Activated CD8-positive, alpha-beta memory T cell treated with anti-CD3 and anti-CD28 coated beads, Interleukin-2, amount 10 ng/mL, durations not matched to agents 7 days and 5 days (primary cell): Measurements from ENCODE around the gene SERPIND1. TPM values are rescaled to one million over a fixed set of nuclear protein-coding genes. Genes with fewer than 3 reads are reported as not detected.

Experiments
- ATAC-seq: fragments of 150-1000 bp; cut with Tn5 transposase; one replicate; pipeline ENCODE4 v1.10.0; 2021; ENCODE audit warnings: moderate library complexity
- CTCF ChIA-PET: fragments of 350-600 bp; sonication (Branson Sonifier 250); formaldehyde crosslinking; loops from one replicate; lab custom pipeline; 2021; ENCODE audit warnings: antibody characterized with exemption; lab: Charles Lee
- DNase-seq: peaks from one replicate; pipeline ENCODE4 v3.0.0-alpha.2; 2020
- H3K27ac Mint-ChIP-seq: one replicate; pipeline ENCODE4 v1.8.0; 2021; ENCODE audit warnings: mild to moderate bottlenecking, mixed read lengths
- H3K27me3 Mint-ChIP-seq: one replicate; pipeline ENCODE4 v1.8.0; 2021; ENCODE audit warnings: mixed read lengths
- H3K36me3 Mint-ChIP-seq: one replicate; pipeline ENCODE4 v1.8.0; 2021; ENCODE audit warnings: mild to moderate bottlenecking, mixed read lengths
- H3K4me1 Mint-ChIP-seq: one replicate; pipeline ENCODE4 v1.8.0; 2021; ENCODE audit warnings: mixed read lengths
- H3K4me3 Mint-ChIP-seq: one replicate; pipeline ENCODE4 v1.8.0; 2021; ENCODE audit warnings: mild to moderate bottlenecking, moderate library complexity, mixed read lengths
- H3K9me3 Mint-ChIP-seq: one replicate; pipeline ENCODE4 v1.8.0; 2022; ENCODE audit warnings: low read depth, mixed read lengths
- total RNA-seq, 2 experiments: library from RNA; stranded (reverse); gene quantifications; one replicate each; pipeline ENCODE4 v1.2.3, GENCODE V29; 2021

Gene SERPIND1
- total RNA-seq, 2 experiments from 2014 or later, result not detected

- H3K27me3 Mint-ChIP-seq, result no peaks in the 10 kb centered on the region
- H3K4me1 Mint-ChIP-seq, result peaks cover 10% of the 10 kb centered on the region
- CTCF ChIA-PET, result interaction anchor here (5.5 kb wide), 1 partner anchor 11 kb away, joined by 30 read pairs; no protein-coding TSS in a partner anchor
- H3K9me3 Mint-ChIP-seq, result no peaks in the 10 kb centered on the region
- H3K27ac Mint-ChIP-seq, result no peak overlapping the region
- DNase-seq, result no peak
- ATAC-seq, result no peak
- no peak overlapping the region for H3K4me3 Mint-ChIP-seq
- peaks cover 1% of the 10 kb centered on the region for H3K36me3 Mint-ChIP-seq
These were observed 1.8 kb upstream of the SERPIND1 start for GRCh38 chr22:20771918-20772625.

- CTCF ChIA-PET, result interaction anchor here (5.5 kb wide), 1 partner anchor 9 kb away, joined by 30 read pairs; no protein-coding TSS in a partner anchor
- DNase-seq, result no peak
- Mint-ChIP-seq H3K27me3 (no peaks in the 10 kb centered on the region), H3K36me3 (no peaks in the 10 kb centered on the region), H3K4me1 (no peaks in the 10 kb centered on the region), H3K27ac (no peak overlapping the region), H3K4me3 (no peak overlapping the region), H3K9me3 (no peaks in the 10 kb centered on the region)
- ATAC-seq, result no peak
These were observed 969 bp downstream of the SERPIND1 start for GRCh38 chr22:20774882-20775281.

- CTCF ChIA-PET, result interaction anchor here (1.1 kb wide), 1 partner anchor 9 kb away, joined by 5 read pairs; no protein-coding TSS in a partner anchor
- no peaks in the 10 kb centered on the region for H3K27me3 Mint-ChIP-seq
- no peak overlapping the region for H3K4me3 Mint-ChIP-seq
- H3K27ac Mint-ChIP-seq, result no peak overlapping the region
- H3K4me1 Mint-ChIP-seq, result no peaks in the 10 kb centered on the region
- no peaks in the 10 kb centered on the region for H3K9me3 Mint-ChIP-seq
- ATAC-seq, result no peak
- DNase-seq, result no peak
- H3K36me3 Mint-ChIP-seq, result no peaks in the 10 kb centered on the region
These were observed 1.5 kb downstream of the SERPIND1 start for GRCh38 chr22:20775342-20775895.

GRCh38 chr22:20776624-20777405 lies 2.9 kb downstream of the SERPIND1 start:
- ATAC-seq (no peak), DNase-seq (no peak)
- H3K4me1 Mint-ChIP-seq, result peaks cover 11% of the 10 kb centered on the region
- no peaks in the 10 kb centered on the region for H3K36me3 Mint-ChIP-seq
- CTCF ChIA-PET, result interaction anchor here (1.0 kb wide), 1 partner anchor 10 kb away, joined by 3 read pairs; no protein-coding TSS in a partner anchor
- H3K27me3 Mint-ChIP-seq, result no peaks in the 10 kb centered on the region
- H3K27ac Mint-ChIP-seq, result no peak overlapping the region
- no peak overlapping the region for H3K4me3 Mint-ChIP-seq
- H3K9me3 Mint-ChIP-seq, result no peaks in the 10 kb centered on the region

- no peak for ATAC-seq
- CTCF ChIA-PET, result interaction anchor here (1.0 to 1.5 kb wide), 2 partner anchors 9 to 11 kb away, joined by 3 read pairs; no protein-coding TSS in a partner anchor
- no peak overlapping the region for H3K27ac Mint-ChIP-seq
These were observed 3.7 kb downstream of the SERPIND1 start for GRCh38 chr22:20777420-20778177.

GRCh38 chr22:20779014-20779817 lies 5.3 kb downstream of the SERPIND1 start:
- no peak overlapping the region for H3K27ac Mint-ChIP-seq
- no peak overlapping the region for H3K4me3 Mint-ChIP-seq
- no peaks in the 10 kb centered on the region for H3K9me3 Mint-ChIP-seq
- H3K36me3 Mint-ChIP-seq, result no peaks in the 10 kb centered on the region
- no peaks in the 10 kb centered on the region for H3K27me3 Mint-ChIP-seq
- ATAC-seq (no peak), DNase-seq (no peak)
- H3K4me1 Mint-ChIP-seq, result peaks cover 14% of the 10 kb centered on the region
- CTCF ChIA-PET, result interaction anchor here (0.6 to 2.3 kb wide), 4 partner anchors 8 to 46 kb away, joined by 3 to 5 read pairs (median 3); no protein-coding TSS in a partner anchor

More at GRCh38 chr22:20777420-20778177, 3.7 kb downstream of the SERPIND1 start:
- Mint-ChIP-seq H3K27me3 (no peaks in the 10 kb centered on the region), H3K4me3 (no peak overlapping the region), H3K9me3 (no peaks in the 10 kb centered on the region), H3K4me1 (peaks cover 14% of the 10 kb centered on the region), H3K36me3 (no peaks in the 10 kb centered on the region)
- DNase-seq, result no peak

GRCh38 chr22:20779818-20780158 lies 5.9 kb downstream of the SERPIND1 start:
- H3K27ac Mint-ChIP-seq, result no peak overlapping the region
- ATAC-seq, result no peak
- H3K4me1 Mint-ChIP-seq, result peaks cover 14% of the 10 kb centered on the region
- no peak for DNase-seq
- no peaks in the 10 kb centered on the region for H3K36me3 Mint-ChIP-seq
- no peaks in the 10 kb centered on the region for H3K9me3 Mint-ChIP-seq
- CTCF ChIA-PET, result interaction anchor here (0.6 to 2.3 kb wide), 3 partner anchors 9 to 45 kb away, joined by 3 to 5 read pairs (median 3); no protein-coding TSS in a partner anchor
- H3K27me3 Mint-ChIP-seq, result no peaks in the 10 kb centered on the region
- no peak overlapping the region for H3K4me3 Mint-ChIP-seq

- no peaks in the 10 kb centered on the region for H3K27me3 Mint-ChIP-seq
- H3K36me3 Mint-ChIP-seq, result no peaks in the 10 kb centered on the region
- H3K4me1 Mint-ChIP-seq, result peaks cover 14% of the 10 kb centered on the region
- CTCF ChIA-PET, result interaction anchor here (1.0 to 4.6 kb wide), 3 partner anchors 9 to 77 kb away, joined by 3 to 30 read pairs (median 3); partner anchors contain the start of gene SERPIND1
- H3K4me3 Mint-ChIP-seq, result no peak overlapping the region
- H3K9me3 Mint-ChIP-seq, result no peaks in the 10 kb centered on the region
- DNase-seq (peak; percentile 54), ATAC-seq (peak; percentile 61)
- H3K27ac Mint-ChIP-seq, result no peak overlapping the region
These were observed 7.5 kb downstream of the SERPIND1 start for GRCh38 chr22:20781272-20781990.

- Mint-ChIP-seq H3K4me3 (no peak overlapping the region), H3K4me1 (peaks cover 14% of the 10 kb centered on the region), H3K27me3 (no peaks in the 10 kb centered on the region), H3K27ac (no peak overlapping the region), H3K36me3 (no peaks in the 10 kb centered on the region), H3K9me3 (no peaks in the 10 kb centered on the region)
- ATAC-seq (no peak), DNase-seq (no peak)
- CTCF ChIA-PET, result interaction anchor here (1.0 to 4.6 kb wide), 5 partner anchors 10 to 364 kb away, joined by 3 to 30 read pairs (median 5); partner anchors contain the start of gene SERPIND1
These were observed 8.2 kb downstream of the SERPIND1 start for GRCh38 chr22:20782083-20782482.

GRCh38 chr22:20782596-20783299 lies 8.8 kb downstream of the SERPIND1 start:
- no peak overlapping the region for H3K27ac Mint-ChIP-seq
- H3K9me3 Mint-ChIP-seq, result no peaks in the 10 kb centered on the region
- no peaks in the 10 kb centered on the region for H3K36me3 Mint-ChIP-seq
- H3K4me3 Mint-ChIP-seq, result no peak overlapping the region
- H3K27me3 Mint-ChIP-seq, result no peaks in the 10 kb centered on the region
- H3K4me1 Mint-ChIP-seq, result peaks cover 14% of the 10 kb centered on the region
- ATAC-seq (no peak), DNase-seq (no peak)
- CTCF ChIA-PET, result interaction anchor here (0.7 to 4.6 kb wide), 10 partner anchors 11 to 365 kb away, joined by 3 to 30 read pairs (median 4); partner anchors contain the start of genes MED15 and SERPIND1

GRCh38 chr22:20783300-20783673 lies 9.4 kb downstream of the SERPIND1 start:
- CTCF ChIA-PET, result interaction anchor here (0.7 to 4.6 kb wide), 12 partner anchors 10 to 365 kb away, joined by 3 to 30 read pairs (median 4); partner anchors contain the start of genes MED15 and SERPIND1
- Mint-ChIP-seq H3K9me3 (no peaks in the 10 kb centered on the region), H3K27ac (no peak overlapping the region), H3K4me3 (no peak overlapping the region), H3K36me3 (peaks cover 1% of the 10 kb centered on the region), H3K4me1 (peaks cover 14% of the 10 kb centered on the region), H3K27me3 (no peaks in the 10 kb centered on the region)
- ATAC-seq, result no peak
- no peak for DNase-seq
